Adrenal gland (tissue), 12 donors: Measurements from ENCODE around the gene TARM1. TPM values are rescaled to one million over a fixed set of nuclear protein-coding genes. Genes with fewer than 3 reads are reported as not detected.

Experiments
- DNase-seq, 7 donors: peaks; one replicate each; pipeline ENCODE4 v3.0.0-alpha.2; 2019 to 2020
- H3K27ac ChIP-seq, 5 donors: fragments of 200-600 bp; sonication (generic) in 4 of 5; 1 replicate in 3 of 5; 2 replicates in 2 of 5; pipeline versions ENCODE4 v1.5.1 to v1.8.0; 2016 to 2020; ENCODE audit warnings: mild to moderate bottlenecking in 1 of 5
- H3K27me3 ChIP-seq: fragments of 200-600 bp; 2 replicates; pipeline ENCODE4 v1.8.0; 2021
- H3K36me3 ChIP-seq, 2 donors: fragments of 200-600 bp; replicated peaks in 1 of 2; 1 replicate in 1 of 2; 2 replicates in 1 of 2; pipeline versions ENCODE4 v1.5.1 to v1.8.0; 2018 to 2022
- H3K4me1 ChIP-seq, 2 donors: fragments of 200-600 bp; replicated peaks in 1 of 2; 1 replicate in 1 of 2; 2 replicates in 1 of 2; pipeline versions ENCODE4 v1.5.1 to v1.8.0; 2018 to 2021
- H3K4me3 ChIP-seq, 4 donors: fragments of 200-600 bp; sonication (generic) in 3 of 4; one replicate each; pipeline ENCODE4 v1.5.1; 2016 to 2018
- H3K9me3 ChIP-seq, 3 donors: fragments of 200-600 bp; sonication (generic) in 1 of 3; replicated peaks in 1 of 3; 1 replicate in 2 of 3; 2 replicates in 1 of 3; pipeline versions ENCODE4 v1.5.1 to v1.8.0; 2016 to 2021
- CTCF ChIP-seq, 6 experiments: fragments of 450-650 bp in 4 of 6; fragments of 200-600 bp in 2 of 6; sonication (generic) in 1 of 6; IDR thresholded peaks; 1 replicate in 5 of 6; 2 replicates in 1 of 6; pipeline versions ENCODE4 v1.5.1 to v1.8.0; 2016 to 2021; ENCODE audit warnings: antibody characterized with exemption in 6 of 6, mild to moderate bottlenecking in 2 of 6, moderate library complexity in 1 of 6
- POLR2A ChIP-seq, 2 donors: fragments of 450-650 bp; IDR thresholded peaks; one replicate each; pipeline ENCODE4 v1.6.1; 2017; ENCODE audit warnings: antibody characterized with exemption in 2 of 2, mild to moderate bottlenecking in 2 of 2, moderate library complexity in 1 of 2
- WGBS, 4 donors: extraction: QIAGEN DNeasy Blood & Tissue Kit in 2 of 4; methylation state at CpG; one replicate each; pipeline versions ENCODE4 v1.1.5 to v1.1.7; 2013 to 2017; 5-methylcytosine and 5-hydroxymethylcytosine counted together
- intact Hi-C, 2 donors: fragments of 100-400 bp; cut with DNase I; formaldehyde crosslinking; loops; one replicate each; pipeline versions ENCODE4 v1.14.1 to v1.15.0; 2022 to 2023
- polyA plus RNA-seq, 3 donors: library from polyadenylated mRNA; stranded (reverse); fragments of 200-250 nt in 2 of 3; fragments of 350-450 nt in 1 of 3; fragmentation: Illumina TruSeq in 1 of 3; extraction: RNeasy Lipid Tissue Mini Kit (QIAGEN cat#74804) in 1 of 3; gene quantifications; one replicate each; pipeline ENCODE4 v1.2.3, GENCODE V29; 2013 to 2014
- total RNA-seq, 9 donors: library from RNA; depleted of rRNA in 4 of 9; stranded (reverse); fragments of >200 nt in 4 of 9; fragments of 120-200 nt in 1 of 9; fragmentation: NEBNext Ultra II Directional in 1 of 9; extraction: Animal tissue kit (Norgen Biotek cat#: 25700) in 1 of 9; gene quantifications; one replicate each; pipeline versions ENCODE4 v1.1.0 to v1.2.4, GENCODE V29; 2013 to 2023
- donor health status: healthy with polysubstance abuse.
- donor health status: Bipolar disorder and iron deficiency.
- donor health status: DM: yes; HTN: yes; CAD: no.
- donor health status: DM: no; HTN: no; CAD: no.
- donor health status: DM: no; HTN: no; CAD: no.
- donor health status: DM: yes; HTN: yes; CAD: no.

TARM1 gene
- total and polyA plus RNA-seq, 12 donors = not detected

GRCh38 chr19:54108496-54108895 is 27.3 kb upstream of the TARM1 start:
- Histone ChIP-seq H3K4me1 (peaks cover 0 to 3% of the 10 kb centered on the region in 2 donors), H3K27ac (no peak overlapping the region), H3K27me3 (no peaks in the 10 kb centered on the region), H3K4me3 (no peak overlapping the region), H3K9me3 (no peaks in the 10 kb centered on the region), H3K36me3 (peaks cover 0 to 51% of the 10 kb centered on the region in 2 donors)
- TF ChIP-seq CTCF (IDR thresholded peaks at IDR 0.05) = no peak
- no peak for TF ChIP-seq POLR2A (IDR thresholded peaks at IDR 0.05)
- WGBS, 4 donors = 58 to 76% (median 68%) methylated on average over 5 to 7 of the region's 7 CpGs
- peak in 1 of 7 donors; percentile 13 for DNase-seq
- intact Hi-C loops = no loop called here

- Histone ChIP-seq H3K27ac (no peak overlapping the region), H3K9me3 (no peaks in the 10 kb centered on the region), H3K36me3 (peaks cover 0 to 51% of the 10 kb centered on the region in 2 donors), H3K4me3 (no peak overlapping the region), H3K4me1 (peaks cover 0 to 5% of the 10 kb centered on the region in 2 donors), H3K27me3 (no peaks in the 10 kb centered on the region)
- peak in 4 of 7 donors; percentile 13 to 43 (median 18) for DNase-seq
- intact Hi-C loops = no loop called here
- WGBS, 4 donors = 83 to 90% (median 83%) methylated on average over 17 to 21 of the region's 21 CpGs
- TF ChIP-seq POLR2A (IDR thresholded peaks at IDR 0.05) (no peak), CTCF (IDR thresholded peaks at IDR 0.05) (no peak)
Measured at GRCh38 chr19:54107876-54108490, 26.8 kb upstream of the TARM1 start.

GRCh38 chr19:54106716-54107115 is 25.6 kb upstream of the TARM1 start:
- peak in 4 of 7 donors; percentile 15 to 49 (median 19) for DNase-seq
- H3K36me3 ChIP-seq = peaks cover 0 to 51% of the 10 kb centered on the region in 2 donors
- no peaks in the 10 kb centered on the region for H3K27me3 ChIP-seq
- no peak overlapping the region for H3K4me3 ChIP-seq
- intact Hi-C loops = no loop called here
- H3K27ac ChIP-seq = no peak overlapping the region
- TF ChIP-seq POLR2A (IDR thresholded peaks at IDR 0.05) = no peak
- TF ChIP-seq CTCF (IDR thresholded peaks at IDR 0.05) = no peak
- H3K9me3 ChIP-seq = no peaks in the 10 kb centered on the region
- 84 to 87% (median 86%) methylated on average over 15 of the region's 15 CpGs for WGBS, 4 donors
- H3K4me1 ChIP-seq = peaks cover 0 to 11% of the 10 kb centered on the region in 2 donors

- Histone ChIP-seq H3K36me3 (peaks cover 0 to 47% of the 10 kb centered on the region in 2 donors), H3K4me3 (no peak overlapping the region), H3K4me1 (peaks cover 0 to 11% of the 10 kb centered on the region in 2 donors), H3K27me3 (no peaks in the 10 kb centered on the region), H3K27ac (no peak overlapping the region), H3K9me3 (no peaks in the 10 kb centered on the region)
- DNase-seq = peak in 2 of 7 donors; percentile 14 to 50
- intact Hi-C loops = no loop called here
- 93 to 97% (median 94%) methylated on average over 10 of the region's 10 CpGs for WGBS, 4 donors
- TF ChIP-seq CTCF (IDR thresholded peaks at IDR 0.05) = no peak
- no peak for TF ChIP-seq POLR2A (IDR thresholded peaks at IDR 0.05)
Measured at GRCh38 chr19:54105796-54106195, 24.6 kb upstream of the TARM1 start.
